Astrocyte of the cerebellum (primary cell): ENCODE results near the gene FRMD4A.

Experiments used
- DNase-seq: peaks from one replicate; pipeline ENCODE4 v3.0.0-alpha.2; 2011; ENCODE audit warnings: low read depth
- H3K4me3 ChIP-seq: 2 replicates; pipeline ENCODE4 v1.5.1; 2011; ENCODE audit warnings: mild to moderate bottlenecking, low read depth, low read length, moderate library complexity
- CTCF ChIP-seq: IDR thresholded peaks from 2 replicates; pipeline ENCODE4 v1.5.1; 2012; ENCODE audit warnings: low read length, low read depth, moderate library complexity, mild to moderate bottlenecking; ENCODE audit errors: missing control alignments
- in situ Hi-C: cut with HindIII; loops from 2 replicates; pipeline ENCODE4 v1.10.0; 2017; ENCODE audit warnings: low sequenced_read_pairs

Gene FRMD4A

GRCh38 chr10:13797164-13797563 is 533.6 kb downstream of the FRMD4A start:
- no peak overlapping the region for H3K4me3 ChIP-seq
- in situ Hi-C loops, result no loop called here
- no peak for TF ChIP-seq CTCF
- DNase-seq, result no peak

GRCh38 chr10:13795653-13796555 is 534.8 kb downstream of the FRMD4A start:
- no peak overlapping the region for H3K4me3 ChIP-seq

GRCh38 chr10:13794992-13795612 is 535.6 kb downstream of the FRMD4A start:
- no peak for TF ChIP-seq CTCF
- no peak for DNase-seq
- in situ Hi-C loops, result no loop called here
- H3K4me3 ChIP-seq, result no peak overlapping the region

More at GRCh38 chr10:13795653-13796555, 534.8 kb downstream of the FRMD4A start:
- DNase-seq, result no peak
- in situ Hi-C loops, result no loop called here
- TF ChIP-seq CTCF, result no peak

- in situ Hi-C loops, result no loop called here
- DNase-seq, result no peak
Observed at GRCh38 chr10:13792006-13792405, 538.7 kb downstream of the FRMD4A start.

GRCh38 chr10:13791483-13791882 is 539.2 kb downstream of the FRMD4A start:
- DNase-seq, result no peak
- H3K4me3 ChIP-seq, result no peak overlapping the region
- TF ChIP-seq CTCF, result no peak
- in situ Hi-C loops, result no loop called here

More at GRCh38 chr10:13792006-13792405, 538.7 kb downstream of the FRMD4A start:
- TF ChIP-seq CTCF, result no peak
- H3K4me3 ChIP-seq, result no peak overlapping the region

- in situ Hi-C loops, result no loop called here
- no peak for TF ChIP-seq CTCF
- H3K4me3 ChIP-seq, result no peak overlapping the region
- no peak for DNase-seq
Observed at GRCh38 chr10:13790196-13790595, 540.5 kb downstream of the FRMD4A start.
